Right ventricle myocardium superior (tissue), 1 donor: ENCODE data around the gene SLC6A5. TPM values are rescaled to one million over a fixed set of nuclear protein-coding genes. Genes with fewer than 3 reads are reported as not detected.

Experiments used
- ATAC-seq: fragments of 200-7000 bp; cut with Tn5 transposase; one replicate; pipeline ENCODE4 v1.9.1; 2020; ENCODE audit warnings: mild to moderate bottlenecking; ENCODE audit not compliant: poor library complexity
- DNase-seq: peaks from one replicate; pipeline ENCODE4 v3.0.0-alpha.2; 2020
- intact Hi-C: fragments of 100-400 bp; cut with DNase I; formaldehyde crosslinking; loops from one replicate; pipeline ENCODE4 v1.11.2; 2022
- total RNA-seq: library from RNA; stranded (reverse); fragmentation: NEBNext Ultra II Directional; extraction: Animal tissue kit (Norgen Biotek cat#: 25700); gene quantifications from one replicate; pipeline ENCODE4 v1.2.1, GENCODE V29; 2021
- donor health status: DM: no; HTN: yes; CAD: no; lungs with severe emphysema.

SLC6A5 gene
- total RNA-seq, 1 donor from 2014 or later = not detected

DNA sequence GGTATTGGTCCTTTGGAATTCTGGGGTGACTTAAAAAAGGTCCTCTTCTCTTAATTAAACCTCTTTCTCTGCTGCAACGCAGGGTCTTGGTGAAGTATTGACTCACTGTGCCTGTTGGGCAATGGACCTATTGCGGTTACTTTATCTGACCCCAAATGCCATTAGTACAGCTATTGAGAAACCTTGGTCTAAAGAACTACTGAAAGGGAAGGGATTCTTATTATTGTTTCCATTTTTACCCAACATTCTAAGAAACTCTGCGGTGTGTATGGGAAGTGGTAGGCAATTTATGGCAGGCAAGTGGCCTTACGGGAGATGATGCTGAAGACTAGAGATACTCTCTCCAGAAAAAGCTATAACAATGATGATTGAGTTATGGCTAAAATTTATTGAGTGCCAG is 12.5 kb downstream of the SLC6A5 start:
- intact Hi-C loops = loop anchor here (5.0 kb wide), 1 partner anchor 225 kb away; the partner anchor contains the start of gene PRMT3
- ATAC-seq (no peak), DNase-seq (no peak)

DNA sequence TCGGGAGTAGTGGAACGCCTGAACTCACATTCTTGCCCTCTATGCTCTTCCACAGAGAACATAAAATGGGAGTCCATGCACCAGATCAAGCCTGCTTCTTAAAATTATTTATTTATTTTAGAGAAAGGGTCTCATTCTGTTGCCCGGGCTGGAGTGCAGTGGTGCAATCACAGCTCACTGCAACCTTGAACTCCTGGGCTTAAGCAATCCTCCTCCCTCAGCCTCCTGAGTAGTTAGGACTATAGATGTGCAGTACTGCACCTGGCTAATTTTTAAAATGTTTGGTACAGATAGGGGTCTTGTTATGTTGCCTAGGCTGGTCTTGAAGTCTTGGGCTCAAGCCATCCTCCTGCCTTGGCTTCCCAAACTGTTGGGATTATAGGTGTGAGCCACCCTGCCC is 13.0 kb downstream of the SLC6A5 start:
- ATAC-seq = no peak
- no peak for DNase-seq
- intact Hi-C loops = loop anchor here (5.0 kb wide), 1 partner anchor 225 kb away; the partner anchor contains the start of gene PRMT3

DNA sequence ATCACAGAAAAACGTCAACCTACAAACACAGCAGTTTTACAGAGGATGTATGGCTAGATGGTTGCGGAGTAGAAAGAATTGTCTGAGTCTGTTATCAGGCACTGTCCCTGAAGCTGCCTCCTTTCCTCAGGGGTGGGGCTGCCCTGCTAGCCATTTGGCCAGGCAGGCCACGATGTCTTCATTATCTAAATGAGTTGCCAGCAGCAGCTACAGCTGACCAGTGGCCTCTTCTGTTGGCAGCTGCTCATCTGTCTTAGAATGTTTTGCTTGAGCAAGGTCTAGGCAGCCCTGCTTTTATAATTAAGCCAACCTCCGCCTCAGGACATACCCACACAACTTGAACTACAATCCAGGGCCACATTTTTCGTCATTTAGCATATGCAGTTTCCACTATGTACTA is 17.5 kb downstream of the SLC6A5 start:
- intact Hi-C loops = no loop called here
- ATAC-seq (no peak), DNase-seq (no peak)

- ATAC-seq (peak; percentile 67), DNase-seq (no peak)
- intact Hi-C loops = no loop called here
Measured at GRCh38 chr11:20617346-20618005, 18.1 kb downstream of the SLC6A5 start.

GRCh38 chr11:20618083-20618482 is 18.7 kb downstream of the SLC6A5 start:
- ATAC-seq (peak; percentile 48), DNase-seq (no peak)
- intact Hi-C loops = no loop called here

DNA sequence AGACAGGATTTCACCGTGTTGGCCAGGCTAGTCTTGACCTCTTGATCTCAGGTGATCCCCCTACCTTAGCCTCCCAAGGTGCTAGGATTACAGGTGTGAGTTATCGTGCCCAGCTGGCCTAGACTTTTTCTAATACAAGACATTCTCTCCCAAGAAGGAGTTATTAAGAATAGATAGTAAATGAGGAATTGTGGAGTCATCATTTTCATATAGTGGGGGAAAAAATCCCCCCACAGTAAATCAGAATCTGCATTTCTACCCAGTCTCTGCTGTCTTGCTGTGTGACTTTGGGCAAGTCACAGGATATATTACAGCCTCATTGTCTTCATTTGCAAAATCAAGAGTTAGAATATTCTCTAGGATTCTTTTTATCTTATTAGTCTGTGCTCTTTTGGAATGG is 21.6 kb downstream of the SLC6A5 start:
- DNase-seq (no peak), ATAC-seq (no peak)
- intact Hi-C loops = no loop called here

DNA sequence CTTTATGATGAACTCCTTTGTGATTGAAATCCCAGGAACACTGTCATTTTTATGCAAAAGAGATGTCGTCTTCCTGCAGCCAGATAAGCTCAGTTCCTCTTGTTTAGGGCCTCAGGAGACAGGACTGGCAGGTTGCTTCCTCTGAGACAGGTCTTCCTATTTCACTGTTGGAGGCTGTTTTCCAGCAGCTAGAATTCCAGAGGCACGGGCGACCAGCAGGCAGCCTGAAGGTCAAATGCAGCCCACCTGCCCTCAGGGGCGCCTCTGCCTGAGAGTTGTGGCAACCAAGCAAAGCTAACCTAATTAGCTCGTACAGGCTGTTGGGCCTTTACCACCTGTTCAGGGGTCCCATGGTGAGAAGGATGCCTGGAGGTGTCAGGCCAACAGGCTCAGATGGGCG is 22.3 kb downstream of the SLC6A5 start:
- intact Hi-C loops = no loop called here
- no peak for ATAC-seq
- no peak for DNase-seq

DNA sequence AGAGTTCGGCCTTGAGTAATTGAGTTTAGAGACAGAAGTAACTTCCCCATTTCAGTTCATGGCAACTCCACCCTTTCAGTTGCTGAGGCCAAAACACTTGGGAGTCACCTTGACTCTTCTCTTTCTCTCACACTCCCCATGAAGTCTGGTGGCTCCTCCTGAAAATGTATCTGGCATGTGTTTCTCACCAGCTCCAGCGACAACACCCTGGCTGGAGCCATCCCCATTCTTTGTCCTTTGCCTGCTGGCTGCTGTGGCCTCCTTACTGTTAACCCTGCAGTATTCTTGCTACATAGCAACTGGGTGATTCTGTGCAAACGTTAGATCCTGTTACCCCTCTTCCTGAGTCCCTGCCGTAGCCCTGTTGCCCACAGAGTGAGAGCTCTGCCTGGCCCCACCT is 23.8 kb downstream of the SLC6A5 start:
- DNase-seq = no peak
- ATAC-seq = no peak
- intact Hi-C loops = no loop called here

DNA sequence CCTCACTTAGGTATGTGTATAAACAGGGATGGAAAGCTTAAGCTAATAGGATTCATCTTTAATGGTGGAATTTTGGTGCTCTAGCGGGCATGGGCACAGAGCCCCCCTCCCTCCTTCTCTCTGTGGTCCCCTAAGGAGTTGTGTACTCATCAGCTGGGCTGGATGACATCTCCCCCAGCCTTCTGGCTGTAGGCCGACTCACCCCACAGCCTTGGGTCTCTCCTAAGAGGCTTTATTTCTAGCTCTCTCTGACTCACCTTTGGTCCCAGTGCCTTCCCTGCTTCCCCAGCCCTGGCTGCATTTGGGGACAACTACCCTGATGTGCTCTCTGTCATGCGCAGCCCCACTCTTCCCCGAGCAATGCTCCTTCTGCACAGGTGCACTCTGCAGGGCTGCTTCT is 26.9 kb downstream of the SLC6A5 start:
- ATAC-seq = no peak
- DNase-seq = no peak
- intact Hi-C loops = no loop called here

DNA sequence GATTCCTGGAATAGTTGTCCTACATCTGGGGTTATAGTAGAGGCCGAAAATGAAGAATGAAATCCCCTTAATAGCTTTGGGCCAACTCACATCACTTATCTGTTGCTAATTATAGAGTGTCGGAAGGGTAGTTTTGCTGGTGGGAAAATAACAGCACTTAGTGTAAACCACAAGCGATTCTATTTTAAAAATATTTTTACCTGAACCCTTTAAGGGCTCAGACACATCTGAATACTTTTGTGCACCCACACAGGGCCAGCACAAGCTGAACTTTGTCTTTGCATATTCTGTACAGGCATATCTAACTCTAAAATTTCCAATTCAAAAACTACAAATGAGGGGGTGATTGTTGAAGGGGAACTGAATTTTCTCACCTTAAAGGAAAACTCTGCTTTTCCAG is 27.6 kb downstream of the SLC6A5 start:
- intact Hi-C loops = no loop called here
- no peak for DNase-seq
- ATAC-seq = no peak

DNA sequence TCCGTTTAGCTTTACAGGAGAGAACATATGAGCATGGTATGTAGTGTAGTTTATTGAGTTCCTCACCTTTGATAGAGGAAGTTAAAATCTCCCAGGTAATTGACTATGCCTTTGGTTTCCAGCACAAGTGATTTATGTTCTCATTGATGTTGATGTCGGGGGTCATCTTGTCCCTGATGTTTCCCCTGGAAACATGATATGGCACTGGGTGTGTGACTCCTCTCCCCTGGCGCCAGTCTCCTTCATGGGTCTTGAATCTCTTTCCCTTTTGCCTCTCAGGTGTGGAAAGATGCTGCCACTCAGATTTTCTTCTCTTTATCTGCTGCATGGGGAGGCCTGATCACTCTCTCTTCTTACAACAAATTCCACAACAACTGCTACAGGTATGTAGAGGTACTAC is 28.3 kb downstream of the SLC6A5 start:
- no peak for ATAC-seq
- DNase-seq = no peak
- intact Hi-C loops = no loop called here

DNA sequence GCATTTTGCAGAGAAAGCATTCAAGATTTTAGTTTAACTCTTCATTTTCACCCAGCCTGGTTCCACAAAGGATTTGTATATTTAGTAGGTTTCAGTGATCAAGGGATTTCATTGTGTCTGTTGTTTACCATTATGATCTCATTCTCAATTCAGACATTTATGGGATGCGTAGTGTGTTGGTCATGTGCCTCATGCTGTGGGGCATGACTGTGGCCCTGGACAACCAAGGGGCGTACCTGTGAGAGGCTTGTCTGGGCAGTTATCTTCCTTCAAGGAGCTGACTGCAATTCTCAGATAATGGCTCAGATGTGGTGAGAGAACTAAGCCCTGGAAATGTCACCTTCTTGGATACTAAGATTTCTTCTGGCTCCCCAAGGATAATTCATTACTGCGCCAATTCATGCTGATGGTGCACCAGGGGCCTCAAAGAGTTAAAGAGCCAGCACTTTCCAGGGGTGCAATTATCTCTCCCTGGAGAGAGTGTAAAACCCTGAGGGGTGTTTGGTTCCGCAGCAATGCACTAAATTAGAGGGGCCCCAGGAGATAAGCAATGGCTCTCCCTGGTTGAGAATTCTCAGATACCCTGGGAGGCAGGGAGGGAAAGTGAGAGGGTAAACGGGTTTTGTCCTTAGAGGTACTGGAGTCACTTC is 32.2 kb downstream of the SLC6A5 start:
- DNase-seq (no peak), ATAC-seq (no peak)
- intact Hi-C loops = no loop called here

- no peak for ATAC-seq
- no peak for DNase-seq
- intact Hi-C loops = no loop called here
Measured at GRCh38 chr11:20632169-20632532, 32.7 kb downstream of the SLC6A5 start.

DNA sequence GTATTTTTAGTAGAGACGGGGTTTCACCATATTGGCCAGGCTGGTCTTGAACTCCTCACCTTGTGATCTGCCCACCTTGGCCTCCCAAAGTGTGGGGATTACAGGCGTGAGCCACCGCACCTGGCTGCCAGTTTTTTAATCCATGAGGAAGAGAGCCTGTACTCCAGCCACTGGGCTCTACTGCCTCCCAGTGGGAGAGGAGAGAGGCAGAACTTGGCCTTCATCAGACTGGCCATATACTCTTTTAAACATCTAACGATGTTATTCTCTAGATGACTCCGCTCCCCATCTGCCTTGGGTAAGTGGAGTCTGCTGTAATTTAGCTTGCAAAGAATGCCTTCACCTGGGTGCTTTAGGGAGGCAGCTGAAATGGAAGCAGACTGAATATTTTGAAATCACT is 34.6 kb downstream of the SLC6A5 start:
- no peak for DNase-seq
- intact Hi-C loops = no loop called here
- ATAC-seq = no peak

DNA sequence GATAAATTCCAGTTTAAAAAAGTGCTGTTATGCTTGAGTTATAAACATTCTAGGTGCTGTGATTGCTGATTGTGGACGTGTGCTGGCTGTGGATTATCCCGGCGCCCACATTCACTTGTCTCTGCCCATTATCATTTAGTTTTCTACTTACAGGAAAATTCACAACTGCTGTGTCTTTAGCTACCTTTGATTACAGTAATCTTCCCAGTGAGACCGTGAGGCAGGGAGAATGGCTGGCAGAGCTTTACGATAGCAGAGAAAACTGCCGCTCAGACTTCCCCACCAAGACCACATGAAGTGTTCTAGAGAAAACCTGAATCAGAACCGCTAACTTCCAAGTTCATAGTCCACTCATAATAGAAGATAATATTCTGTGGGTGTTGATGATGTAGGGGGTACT is 35.4 kb downstream of the SLC6A5 start:
- DNase-seq (no peak), ATAC-seq (no peak)
- intact Hi-C loops = no loop called here

- DNase-seq = no peak
- intact Hi-C loops = no loop called here
- no peak for ATAC-seq
Measured at GRCh38 chr11:20638074-20638473, 38.7 kb downstream of the SLC6A5 start.

DNA sequence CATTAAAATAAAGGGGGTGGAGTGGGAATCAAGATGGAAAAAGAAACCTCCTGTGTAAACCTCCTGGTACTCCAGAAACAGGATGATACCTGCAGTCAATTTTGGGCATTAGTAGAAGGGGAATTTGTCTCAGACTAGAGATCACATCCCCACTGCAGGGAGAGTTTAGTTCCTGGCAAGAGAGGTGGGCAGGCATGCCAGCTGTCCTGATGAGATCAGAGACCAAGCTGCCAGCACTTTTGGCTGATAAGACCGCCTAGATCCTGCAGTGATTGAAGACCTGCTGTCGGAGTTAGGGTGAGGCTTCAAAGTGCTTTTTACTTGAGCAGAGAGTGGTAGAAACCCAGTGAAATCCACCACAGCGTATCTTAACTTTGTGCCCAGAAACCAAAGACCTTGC is 40.3 kb downstream of the SLC6A5 start:
- DNase-seq = no peak

GRCh38 chr11:20640401-20640800 is 41.0 kb downstream of the SLC6A5 start:
- intact Hi-C loops = no loop called here
- ATAC-seq = no peak
- no peak for DNase-seq

More for the DNA sequence above, 40.3 kb downstream of the SLC6A5 start:
- no peak for ATAC-seq
- intact Hi-C loops = no loop called here

GRCh38 chr11:20644360-20644759 is 45.0 kb downstream of the SLC6A5 start:
- ATAC-seq = no peak
- DNase-seq = no peak
- intact Hi-C loops = no loop called here

GRCh38 chr11:20647976-20648565 is 48.7 kb downstream of the SLC6A5 start:
- DNase-seq = no peak

More at GRCh38 chr11:20647976-20648565, 48.7 kb downstream of the SLC6A5 start:
- ATAC-seq = no peak
- intact Hi-C loops = no loop called here
